CD4-positive, alpha-beta T cell treated with Interleukin-15 for 4 hours (primary cell): ENCODE measurements around the gene GPR137.

Source experiments
- DNase-seq: peaks from one replicate; pipeline ENCODE4 v3.0.0-alpha.2; 2020; ENCODE audit warnings: low spot score

Gene GPR137

DNA sequence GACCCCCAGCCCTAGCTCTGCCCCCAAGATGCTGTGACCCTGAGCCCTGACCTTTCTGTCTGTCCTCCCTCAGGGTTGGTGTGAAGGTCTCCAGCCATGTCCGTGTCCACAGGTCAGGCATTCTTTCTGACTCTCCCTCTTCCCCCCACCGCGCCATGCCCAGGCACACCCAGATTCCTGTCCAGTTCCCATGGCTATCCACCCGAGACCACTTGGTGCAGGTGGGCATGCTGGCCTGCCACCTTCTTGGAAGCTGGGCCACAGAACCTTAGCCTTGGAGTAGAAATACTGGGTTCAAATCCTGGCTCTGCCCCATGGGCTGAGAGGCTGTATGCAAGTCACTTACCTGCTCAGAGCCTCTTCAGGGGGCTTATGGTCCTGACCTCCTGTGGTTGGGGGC, 36.6 kb upstream of the GPR137 start:
- DNase-seq, result no peak

DNA sequence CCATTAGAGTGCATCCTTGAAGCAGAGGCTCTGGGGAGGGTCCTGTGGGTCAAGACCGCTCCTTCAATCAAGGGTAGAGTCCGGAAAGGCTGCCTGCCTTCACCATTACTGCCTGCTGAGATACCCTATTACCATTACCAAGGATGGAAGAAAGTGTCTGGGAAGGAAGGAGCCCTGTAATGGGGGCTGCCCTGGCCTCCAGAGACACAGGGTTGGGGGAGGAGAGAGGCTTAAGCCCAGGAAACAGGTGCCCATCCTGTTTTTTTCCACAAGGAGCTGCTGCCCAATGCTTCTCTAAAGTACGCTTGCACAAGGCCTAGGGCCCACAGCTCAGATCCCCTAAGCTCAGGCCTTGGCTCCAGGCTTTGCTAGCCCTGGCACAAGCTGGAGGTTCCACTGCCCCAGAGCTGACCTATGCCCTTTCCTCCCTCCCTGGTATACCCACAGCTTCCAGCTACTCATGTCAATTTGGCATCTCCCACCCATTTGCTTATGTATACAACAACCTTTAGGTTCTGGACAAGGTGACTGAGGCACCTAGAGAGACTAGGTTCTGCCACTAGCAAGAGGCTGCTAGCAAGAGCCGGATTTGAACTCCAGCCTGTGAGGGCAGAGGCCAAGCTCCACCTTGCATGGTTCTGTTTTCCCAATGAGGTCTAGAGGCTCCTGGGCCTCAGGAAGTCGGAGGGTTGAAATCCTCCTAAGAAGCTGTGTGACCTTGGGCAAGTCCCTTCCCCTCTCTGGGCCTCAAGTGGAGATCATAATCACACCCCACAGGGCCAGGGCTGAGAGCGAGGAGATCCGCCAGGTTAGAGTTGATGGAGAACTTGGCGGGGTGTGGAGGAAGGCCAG, 35.9 kb upstream of the GPR137 start:
- DNase-seq, result no peak

DNA sequence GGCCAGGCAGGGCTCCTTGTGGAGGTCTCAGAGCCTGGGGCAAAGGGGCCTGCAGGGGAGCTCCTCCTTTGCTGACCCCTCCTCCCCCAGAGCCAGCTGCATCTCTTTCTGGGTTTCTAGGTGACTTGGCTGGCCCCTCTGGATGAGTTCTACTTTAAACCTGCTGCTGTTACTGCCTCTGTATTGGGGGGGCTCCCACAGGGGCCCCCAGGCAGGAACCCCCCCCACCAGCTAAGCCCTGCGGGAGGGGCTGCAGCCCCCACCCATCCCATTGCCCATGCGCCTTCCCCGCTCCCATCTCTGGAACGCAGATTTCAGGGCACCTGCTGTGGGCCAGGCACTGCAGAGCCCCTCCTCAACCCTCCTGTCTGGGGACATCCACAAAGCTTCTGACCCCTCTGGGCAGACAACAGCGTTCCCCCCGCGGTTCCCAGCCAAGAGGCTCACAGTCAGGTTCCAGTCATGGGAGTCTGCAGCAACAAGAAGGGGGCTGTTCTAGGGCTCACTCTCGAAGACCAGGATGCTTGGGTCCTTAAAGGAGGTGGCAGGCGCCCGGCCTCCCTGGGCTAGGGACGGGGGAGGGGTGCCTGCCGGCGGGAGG, 35.1 kb upstream of the GPR137 start:
- no peak for DNase-seq

DNA sequence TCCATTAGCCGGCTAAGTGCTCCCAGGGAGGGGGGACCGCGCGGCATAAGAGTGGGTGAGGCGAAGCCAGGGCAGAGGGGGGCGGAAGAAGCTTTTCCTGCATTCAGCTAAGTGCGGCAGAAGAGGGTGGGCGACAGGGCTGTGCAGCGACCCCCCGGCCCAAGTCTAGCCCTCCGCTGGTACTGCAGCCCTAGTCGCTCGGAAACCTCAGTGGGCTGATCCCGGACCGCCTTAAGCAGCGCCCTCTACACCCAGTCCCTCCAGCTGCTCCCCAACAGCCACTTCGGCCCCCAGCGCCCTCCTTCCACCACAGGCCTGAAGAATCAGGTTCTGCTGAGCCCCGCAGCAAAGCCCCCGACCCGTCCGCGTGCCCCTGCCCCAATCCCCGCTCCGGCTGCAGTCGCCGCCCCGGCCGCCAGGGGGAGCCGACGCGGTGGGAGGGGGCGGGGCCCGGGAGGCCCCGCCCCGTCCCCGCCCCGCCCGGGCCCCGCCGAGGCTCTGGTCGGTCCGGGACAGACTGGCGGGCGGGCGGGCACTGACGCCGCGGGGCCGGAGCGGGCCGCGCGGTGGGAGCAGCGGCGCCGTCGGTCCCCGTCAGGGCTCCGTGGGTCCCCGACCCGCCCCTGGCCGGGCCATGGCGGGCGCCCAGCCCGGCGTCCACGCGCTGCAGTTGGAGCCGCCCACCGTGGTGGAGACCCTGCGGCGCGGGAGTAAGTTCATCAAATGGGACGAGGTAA, 34.5 kb upstream of the GPR137 start, which contains the start of gene PLCB3:
Gene PLCB3, plus strand, starts transcription at position 515 of the 737 bp plus-strand sequence. Its CDS starts 120 bp downstream, at position 635.
- peak; percentile 55 for DNase-seq

DNA sequence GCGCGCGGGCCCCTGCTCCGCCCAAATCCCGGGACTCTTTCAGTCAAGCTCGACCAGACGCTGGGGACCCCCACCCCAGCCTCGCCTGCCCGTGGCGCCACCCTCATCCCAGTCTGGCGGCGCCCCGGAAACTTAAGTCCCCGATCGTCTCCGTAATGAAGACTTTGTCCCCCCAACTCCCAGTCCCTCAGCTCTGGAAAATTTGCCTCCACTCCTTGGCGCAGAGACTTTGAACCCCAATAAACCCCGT, 34.0 kb upstream of the GPR137 start:
- no peak for DNase-seq

DNA sequence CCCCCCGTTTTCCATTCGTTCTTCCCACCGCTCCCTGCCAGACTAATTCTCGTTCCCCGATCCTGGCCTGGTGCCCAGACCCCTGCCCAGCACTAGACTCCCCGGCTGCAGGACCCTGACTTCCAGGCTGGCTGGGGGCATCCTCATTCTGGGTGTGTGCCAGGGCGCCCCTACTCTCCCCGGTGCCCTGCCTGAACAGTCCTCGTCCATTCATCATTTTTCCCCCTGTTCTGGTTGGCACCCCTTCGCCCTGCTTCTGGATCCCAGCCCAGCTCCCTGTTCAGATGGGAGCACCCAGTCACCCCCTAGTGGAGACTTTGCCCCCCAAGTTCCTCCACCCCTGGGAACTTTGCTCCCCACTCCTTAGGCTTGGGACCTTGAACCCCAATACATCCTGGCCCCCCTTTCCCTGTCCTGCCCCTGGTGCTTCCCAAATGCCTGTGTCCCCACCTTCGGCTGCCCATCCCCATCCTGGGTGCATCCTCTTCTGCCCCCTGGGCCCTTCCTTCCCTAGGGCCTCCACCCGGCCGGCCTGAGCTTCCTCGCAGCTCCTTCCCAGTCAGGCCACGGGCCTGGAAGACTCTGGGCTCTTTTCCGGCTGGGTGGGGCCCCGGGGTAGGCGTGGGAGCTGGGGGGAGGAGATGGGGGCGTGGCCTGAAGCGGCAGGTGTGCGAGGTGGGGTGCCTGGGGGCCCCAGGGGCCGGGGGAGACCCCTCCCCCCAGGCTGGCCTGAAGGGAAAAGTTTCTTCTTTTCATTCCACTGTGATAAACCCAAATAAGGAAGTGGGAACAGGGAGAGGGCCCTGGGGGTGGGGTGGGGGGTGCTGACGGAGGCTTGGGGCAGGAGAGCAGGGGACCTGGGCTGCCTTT, 33.4 kb upstream of the GPR137 start:
- no peak for DNase-seq

DNA sequence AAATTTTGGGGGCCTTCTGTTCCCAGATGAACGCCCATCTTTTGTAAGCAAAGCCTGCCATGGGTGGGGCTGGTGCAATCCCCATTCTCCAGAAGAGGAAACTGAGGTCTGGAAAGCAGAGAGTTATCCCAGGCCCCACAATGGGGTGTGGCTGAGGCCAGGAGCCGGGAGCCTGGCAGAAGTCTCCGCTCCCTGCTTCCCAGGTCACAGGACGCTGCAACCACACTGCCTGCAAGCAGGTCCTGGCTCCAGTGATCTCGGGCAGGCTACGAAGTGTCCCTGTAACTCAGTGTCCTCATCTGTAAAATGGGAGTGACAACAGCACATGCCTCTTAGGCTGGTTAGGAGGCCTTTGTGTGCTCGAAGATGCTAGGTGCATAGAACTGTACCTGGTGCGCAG, 32.6 kb upstream of the GPR137 start:
- DNase-seq, result no peak

DNA sequence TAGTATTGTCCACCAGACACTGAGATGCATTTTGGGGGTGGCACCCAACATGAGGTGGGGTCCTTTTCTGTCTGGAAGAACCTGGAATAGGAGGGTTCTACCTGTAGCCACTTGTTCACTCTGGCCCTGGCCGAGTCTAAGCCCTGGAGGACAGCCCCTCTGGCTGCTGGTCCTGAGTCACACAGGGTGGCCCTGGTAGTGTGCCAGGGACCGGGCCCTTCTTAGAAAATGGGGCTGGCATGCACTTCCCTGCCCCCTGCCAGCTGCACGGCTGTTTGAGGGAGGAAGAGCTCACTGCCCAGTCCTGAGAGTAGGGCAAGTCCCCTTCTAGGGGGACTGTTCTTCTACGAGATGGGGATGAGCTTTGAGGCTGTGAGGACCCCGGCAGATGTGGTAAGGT, 32.2 kb upstream of the GPR137 start:
- no peak for DNase-seq

DNA sequence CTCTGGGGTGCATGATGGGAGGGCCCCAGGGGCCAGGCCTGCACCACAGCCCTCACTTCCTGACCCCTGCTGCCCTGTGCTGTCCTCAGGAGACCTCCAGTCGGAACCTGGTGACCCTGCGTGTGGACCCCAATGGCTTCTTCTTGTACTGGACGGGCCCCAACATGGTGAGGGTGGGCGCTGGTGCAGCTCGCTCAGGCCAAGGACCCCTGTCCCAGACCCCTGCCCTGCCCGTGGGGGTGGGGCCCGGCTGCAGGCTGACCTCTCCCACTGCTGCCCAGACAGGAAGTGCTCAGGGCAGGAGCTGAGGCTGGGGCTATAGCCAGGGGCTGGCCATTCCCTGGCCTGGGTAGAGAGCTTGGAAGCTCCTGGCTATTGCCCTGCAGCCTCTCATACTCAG, 31.3 kb upstream of the GPR137 start:
- no peak for DNase-seq

DNA sequence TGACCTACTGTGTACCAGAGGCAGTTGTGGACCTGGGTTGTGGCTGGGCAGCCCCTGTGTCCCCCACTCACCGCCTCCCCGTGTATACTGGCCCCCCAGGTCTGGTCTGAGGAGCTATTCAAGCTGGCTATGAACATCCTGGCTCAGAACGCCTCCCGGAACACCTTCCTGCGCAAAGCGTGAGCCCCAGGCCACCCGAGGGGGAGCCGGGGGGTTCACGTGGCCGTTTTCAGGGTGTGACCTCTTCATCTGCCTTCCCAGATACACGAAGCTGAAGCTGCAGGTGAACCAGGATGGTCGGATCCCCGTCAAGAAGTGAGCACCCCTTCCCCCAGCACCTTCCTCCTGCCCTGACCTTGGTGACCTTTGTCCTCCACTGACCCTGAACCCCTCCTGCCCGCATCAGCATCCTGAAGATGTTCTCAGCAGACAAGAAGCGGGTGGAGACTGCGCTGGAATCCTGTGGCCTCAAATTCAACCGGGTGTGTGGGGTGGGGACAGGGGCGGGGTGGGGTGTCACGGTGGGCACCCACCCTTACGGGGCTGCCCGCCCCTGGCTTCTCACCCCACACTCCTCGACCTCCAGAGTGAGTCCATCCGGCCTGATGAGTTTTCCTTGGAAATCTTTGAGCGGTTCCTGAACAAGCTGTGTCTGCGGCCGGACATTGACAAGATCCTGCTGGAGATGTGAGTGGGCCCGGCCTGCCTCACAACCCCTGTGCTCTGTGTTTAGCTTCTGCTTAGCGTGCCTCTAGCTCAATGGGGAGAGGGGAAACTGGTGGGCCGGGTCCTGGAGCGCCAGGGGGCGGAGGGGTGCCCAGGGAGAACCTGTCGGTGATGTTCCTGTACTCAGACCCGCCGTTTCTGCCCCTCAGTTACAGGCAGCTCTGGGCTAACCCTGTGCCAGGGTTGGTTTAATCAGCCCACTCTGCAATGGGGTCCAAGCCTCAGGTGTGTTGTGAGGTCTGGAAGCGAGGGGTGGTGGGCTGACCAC, 30.2 kb upstream of the GPR137 start:
- DNase-seq, result no peak

DNA sequence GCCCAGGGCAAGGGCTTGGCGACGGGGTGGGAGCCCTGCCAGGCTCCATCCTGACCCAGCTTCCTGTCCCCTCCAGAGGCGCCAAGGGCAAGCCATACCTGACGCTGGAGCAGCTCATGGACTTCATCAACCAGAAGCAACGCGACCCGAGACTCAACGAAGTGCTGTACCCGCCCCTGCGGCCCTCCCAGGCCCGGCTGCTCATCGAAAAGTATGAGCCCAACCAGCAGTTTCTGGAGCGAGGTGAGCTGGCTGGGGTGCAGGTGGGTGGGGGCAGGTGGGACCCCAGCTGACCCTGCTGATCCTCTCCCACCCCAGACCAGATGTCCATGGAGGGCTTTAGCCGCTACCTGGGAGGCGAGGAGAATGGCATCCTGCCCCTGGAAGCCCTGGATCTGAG, 29.3 kb upstream of the GPR137 start:
- no peak for DNase-seq

DNA sequence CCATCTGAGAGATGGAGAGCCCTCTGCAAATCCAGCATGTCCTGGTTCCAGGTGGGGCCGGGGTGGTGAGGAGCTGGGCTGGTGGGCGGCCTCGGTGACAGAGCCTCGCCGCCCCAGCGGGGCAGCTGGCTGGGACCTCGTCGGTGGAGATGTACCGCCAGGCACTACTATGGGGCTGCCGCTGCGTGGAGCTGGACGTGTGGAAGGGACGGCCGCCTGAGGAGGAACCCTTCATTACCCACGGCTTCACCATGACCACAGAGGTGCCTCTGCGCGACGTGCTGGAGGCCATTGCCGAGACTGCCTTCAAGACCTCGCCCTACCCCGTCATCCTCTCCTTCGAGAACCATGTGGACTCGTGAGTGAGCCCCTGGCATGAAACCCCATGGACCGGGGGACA, 27.3 kb upstream of the GPR137 start:
- DNase-seq, result no peak

DNA sequence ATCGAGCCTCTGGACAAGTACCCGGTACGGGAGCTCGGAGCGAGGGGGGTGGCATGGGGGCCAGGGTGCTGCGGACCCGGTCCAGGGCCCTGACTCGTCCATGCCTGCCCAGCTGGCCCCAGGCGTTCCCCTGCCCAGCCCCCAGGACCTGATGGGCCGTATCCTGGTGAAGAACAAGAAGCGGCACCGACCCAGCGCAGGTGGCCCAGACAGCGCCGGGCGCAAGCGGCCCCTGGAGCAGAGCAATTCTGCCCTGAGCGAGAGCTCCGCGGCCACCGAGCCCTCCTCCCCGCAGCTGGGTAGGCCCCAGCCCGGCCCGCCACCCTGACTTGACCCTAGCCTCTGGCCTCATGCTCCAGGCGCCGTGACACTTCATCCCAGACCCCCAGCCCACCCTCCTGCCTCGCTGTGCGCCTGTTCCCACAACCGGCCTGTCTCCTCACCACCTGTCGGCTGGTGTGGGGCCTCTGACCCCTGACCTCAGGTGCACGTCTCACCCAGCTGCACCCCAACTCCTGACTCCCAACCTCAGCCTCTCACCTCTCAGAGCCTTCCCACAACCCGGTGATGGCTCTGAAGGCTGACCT, 26.6 kb upstream of the GPR137 start:
- no peak for DNase-seq

DNA sequence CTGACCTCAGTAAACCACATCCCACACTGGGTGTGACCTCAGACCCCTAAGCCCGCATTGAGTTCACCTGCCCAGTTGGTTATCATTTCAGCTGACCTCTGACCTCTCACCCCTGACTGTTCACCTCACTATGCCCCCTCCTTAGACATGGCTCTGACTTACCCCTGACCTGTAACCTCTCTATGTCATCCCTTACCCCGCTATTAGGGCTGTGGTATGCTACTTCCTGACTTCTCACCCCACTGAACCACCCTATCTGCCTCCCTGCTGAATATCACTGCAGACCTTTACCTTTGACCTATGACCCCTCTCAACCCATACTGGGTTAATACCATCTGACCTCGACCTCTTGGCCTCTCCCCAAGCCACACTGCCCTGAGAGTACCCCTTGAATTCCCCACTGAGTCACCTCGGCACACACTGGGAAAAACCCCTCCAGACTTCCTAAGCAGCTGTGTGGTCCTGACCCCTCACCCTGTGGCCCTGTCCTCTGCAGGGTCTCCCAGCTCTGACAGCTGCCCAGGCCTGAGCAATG, 26.0 kb upstream of the GPR137 start:
- DNase-seq, result no peak

DNA sequence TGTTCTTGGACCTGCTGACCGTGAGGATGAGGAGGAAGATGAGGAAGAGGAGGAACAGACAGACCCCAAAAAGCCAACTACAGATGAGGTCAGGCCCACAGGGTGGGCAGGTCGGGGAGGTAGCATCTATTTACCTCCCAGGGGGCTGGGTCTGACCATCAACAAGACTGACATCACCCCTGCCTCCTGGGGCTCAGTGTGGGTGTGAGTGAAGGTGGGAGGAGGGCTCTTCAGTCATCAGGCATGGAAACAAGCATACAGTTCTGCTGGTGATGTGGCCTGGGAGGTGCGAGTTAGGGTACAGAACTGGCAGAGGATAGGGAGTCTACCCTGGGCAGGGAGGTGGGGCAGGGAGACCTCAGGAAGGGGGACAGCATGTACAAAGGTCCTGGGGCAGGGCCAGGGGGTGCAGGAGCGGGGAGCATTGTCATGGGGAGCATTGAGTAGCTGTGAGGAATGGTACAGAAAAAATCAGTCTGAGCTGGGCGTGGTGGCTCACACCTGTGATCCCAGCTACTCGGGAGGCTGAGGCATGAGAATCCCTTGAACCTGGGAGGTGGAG, 25.4 kb upstream of the GPR137 start:
- DNase-seq, result no peak

DNA sequence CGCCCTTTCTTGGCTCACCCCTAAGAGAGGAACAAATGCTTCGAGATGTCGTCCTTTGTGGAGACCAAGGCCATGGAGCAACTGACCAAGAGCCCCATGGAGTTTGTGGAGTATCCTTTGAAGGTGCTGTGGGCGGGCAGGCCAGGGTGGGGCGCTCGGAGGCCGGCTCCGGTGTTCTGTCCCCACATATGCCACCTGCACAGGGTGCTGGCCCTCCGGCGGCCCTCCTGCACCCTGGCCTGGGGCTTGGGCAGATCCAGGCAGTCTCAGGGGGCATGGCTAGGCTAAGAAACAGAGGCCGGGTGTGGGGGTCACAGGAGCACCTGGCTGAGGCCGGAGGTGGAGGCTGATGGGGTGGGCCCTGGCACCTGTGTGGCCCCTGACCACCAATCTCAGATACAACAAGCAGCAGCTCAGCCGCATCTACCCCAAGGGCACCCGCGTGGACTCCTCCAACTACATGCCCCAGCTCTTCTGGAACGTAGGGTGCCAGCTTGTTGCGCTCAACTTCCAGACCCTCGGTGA, 24.0 kb upstream of the GPR137 start:
- DNase-seq, result no peak

DNA sequence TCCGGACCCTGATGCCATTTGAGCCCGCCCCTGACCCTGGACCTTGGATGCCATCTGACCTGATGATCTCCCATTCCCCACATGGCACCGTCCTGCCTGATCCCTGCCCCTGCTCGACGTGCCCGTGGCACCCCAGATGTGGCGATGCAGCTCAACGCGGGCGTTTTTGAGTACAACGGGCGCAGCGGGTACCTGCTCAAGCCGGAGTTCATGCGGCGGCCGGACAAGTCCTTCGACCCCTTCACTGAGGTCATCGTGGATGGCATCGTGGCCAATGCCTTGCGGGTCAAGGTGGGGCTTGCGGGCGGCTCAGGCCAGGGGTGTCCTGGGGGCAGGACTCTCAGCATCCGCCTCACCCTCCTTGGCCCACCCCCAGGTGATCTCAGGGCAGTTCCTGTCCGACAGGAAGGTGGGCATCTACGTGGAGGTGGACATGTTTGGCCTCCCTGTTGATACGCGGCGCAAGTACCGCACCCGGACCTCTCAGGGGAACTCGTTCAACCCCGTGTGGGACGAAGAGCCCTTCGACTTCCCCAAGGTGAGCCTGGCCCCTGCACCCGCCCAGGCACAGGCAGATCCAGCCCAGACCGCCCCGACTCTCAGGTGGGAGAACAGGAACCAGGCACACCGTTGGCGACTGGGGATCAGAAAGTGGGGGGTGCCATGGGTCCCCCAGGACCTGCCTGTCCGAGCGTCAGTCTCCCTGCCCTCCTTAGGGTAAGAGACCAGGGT, 23.2 kb upstream of the GPR137 start:
- DNase-seq, result no peak

DNA sequence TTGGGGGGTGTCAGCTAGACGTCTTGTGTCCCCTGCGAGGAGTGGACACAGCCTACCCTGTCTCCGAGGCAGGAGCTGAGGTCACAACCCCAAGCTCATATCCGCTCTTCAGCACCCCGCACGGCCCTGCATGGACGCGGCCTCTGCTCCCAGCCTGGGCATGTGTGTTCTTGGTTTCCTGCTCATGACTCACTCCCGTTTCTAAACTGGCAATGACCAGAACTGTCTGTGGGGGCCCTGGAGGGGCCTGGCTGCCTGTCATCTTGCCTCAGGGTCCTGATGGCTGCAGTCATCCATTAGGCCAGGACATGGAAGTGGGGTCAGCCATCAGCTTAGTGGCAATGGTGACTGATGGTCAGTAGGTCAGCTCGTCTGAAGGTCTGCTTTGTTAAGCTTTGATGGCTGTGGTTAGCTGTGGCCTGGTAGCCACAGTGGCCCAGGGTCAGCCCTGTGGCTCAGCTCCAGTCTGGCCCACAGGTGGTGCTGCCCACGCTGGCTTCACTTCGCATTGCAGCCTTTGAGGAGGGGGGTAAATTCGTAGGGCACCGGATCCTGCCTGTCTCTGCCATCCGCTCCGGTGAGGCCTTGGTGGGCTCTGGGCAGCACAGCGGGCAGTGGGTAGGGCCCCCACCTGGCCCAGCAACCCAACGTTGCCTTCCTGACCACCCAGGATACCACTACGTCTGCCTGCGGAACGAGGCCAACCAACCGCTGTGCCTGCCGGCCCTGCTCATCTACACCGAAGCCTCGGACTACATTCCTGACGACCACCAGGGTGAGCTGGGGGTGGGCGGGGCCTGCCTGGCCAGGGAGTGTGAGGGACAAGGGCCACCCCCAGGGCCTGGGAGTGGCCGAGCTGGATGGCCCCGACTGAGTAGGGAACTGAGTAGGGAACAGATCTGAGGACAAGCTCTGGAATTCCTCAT, 22.4 kb upstream of the GPR137 start:
- no peak for DNase-seq
